Stimulated activated naive CD4-positive, alpha-beta T cell treated with Interleukin-2 at 50 U/mL for 16 hours (primary cell): ENCODE data around the gene MAEA.

Source experiments
- DNase-seq: peaks from one replicate; lab custom pipeline; 2025; lab: John Stamatoyannopoulos, UW

The MAEA gene

DNA sequence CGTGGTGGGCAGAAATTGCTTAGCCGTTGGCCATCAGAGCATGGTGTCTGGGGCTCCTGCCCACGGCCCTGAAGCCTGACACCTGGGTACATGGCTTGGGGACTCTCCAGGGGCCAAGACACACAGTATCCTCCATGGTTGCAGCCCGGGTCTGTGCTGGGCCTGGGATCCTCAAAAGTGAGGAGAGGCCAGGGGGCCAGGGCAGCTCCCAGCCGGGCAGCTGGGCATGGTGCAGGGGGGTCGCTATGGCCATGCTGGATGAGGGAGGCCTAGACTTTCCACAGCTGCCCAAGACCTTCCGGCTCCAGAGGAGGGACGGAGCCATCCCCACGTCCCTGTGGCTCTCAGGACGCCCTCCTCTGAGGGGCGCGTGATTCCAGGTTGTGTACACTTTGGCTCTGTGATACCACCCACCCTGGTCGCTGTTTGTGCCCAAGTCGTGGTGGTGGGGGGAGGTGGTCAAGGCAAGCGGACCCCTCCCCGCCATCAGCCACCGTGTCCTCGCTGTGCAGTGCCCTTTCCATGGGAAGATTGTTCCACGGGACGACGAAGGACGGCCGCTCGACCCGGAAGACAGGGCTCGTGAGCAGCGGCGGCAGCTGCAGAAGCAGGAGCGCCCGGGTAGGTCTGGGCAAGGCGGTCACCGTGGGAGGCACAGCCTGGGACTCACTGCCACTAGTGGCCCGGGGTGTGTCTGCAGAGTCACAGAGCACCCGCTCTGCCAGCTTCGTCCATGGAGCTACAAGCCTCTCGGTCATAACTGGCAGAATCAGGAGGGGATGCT lies 90.9 kb downstream of the MAEA start:
- DNase-seq = no peak

DNA sequence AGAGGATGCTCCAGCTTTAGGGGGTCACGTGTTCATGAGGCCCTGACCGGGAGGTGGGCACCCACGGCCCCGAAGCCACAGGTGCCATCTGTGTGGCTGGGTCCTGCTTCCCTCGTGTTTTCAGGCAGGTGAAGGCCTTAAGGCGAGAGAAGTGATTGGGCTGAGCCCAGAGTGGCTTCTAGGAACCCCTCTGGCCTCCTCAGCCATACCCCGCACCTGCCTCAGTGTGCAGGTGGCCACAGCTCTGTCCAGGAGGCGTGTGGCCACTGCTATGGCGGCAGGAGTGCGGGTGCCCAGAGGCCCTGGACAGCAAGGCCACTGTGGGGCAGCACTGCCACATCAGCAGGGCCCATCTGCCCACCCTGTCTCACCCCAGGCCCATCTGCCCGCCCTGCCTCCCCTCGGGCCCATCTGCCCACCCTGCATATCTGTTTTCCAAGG lies 91.5 kb downstream of the MAEA start:
- no peak for DNase-seq

DNA sequence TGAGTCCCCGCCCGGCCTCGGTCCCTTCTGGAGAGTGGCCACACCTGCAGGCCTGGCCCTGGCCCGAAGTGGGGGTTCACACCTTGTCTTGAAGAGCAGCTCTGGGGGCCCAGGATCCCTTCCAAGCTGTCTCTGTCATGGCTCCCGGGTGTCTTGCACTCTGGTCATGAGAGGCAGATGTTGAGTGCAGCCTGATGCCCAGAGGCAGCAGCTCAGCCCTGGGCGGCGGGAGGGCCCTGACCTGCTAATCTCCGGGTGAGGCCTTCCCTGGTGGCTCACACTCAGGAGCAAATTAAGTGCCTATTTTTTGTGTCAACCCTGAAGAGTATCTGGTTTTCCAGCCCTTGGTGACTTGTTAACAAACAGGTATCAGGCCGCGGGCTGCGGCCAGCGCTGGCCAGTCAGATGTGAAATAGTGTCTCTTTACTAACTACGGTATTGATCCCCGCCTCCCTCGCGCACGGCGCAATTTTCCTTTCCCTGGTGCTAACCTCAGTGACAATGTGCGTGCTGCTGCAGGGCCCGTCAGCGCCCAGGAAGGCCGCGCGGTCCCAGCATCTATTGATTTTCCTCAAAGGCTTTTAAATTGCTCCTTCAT lies 92.4 kb downstream of the MAEA start:
- DNase-seq = no peak

DNA sequence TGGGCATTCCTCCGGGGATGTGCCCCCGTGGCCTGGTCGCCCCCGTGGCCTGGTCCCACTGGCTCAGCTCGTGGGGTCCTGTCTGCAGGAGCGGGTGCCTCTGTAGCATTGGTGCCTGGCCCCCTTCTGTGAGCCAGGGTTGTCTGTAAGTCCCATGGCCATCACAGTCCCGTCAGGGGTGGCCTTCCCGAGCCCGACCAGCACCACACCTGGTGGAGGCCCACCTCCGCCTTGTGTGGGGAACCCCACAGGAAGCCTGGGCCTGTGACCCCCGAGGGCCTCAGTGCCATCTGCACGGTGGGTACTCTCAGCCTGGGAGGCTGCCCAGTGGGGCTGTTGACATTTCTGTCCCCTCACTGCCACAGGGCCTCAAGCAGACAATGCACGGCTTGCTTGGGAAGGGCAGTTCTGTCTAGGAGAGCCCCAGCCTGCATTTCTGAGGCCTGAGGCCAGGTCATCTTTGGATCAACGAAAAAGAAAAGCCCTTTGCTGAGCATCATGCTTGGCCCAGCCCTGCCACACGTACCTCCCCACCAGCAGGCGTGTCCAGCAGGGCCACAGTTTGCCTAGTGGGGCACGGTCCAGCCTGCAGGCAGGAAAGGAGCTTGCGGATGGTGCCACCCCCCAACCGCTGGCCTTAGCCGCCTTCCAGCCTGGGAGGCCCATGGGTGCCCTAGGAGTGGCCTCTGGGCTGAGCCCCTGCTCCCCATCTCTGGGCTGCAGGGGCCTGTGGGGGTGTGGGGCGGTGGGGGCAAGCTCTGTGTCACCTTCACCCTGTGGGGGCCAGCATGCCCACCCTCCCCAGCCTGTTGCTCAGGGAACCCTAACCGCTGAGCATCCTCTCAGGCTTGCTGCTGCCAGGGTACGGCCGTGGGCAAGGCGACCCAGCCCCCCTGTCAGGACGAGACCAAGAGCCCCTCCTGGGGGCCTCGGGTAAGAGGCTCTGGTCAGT lies 93.4 kb downstream of the MAEA start:
- DNase-seq = no peak

DNA sequence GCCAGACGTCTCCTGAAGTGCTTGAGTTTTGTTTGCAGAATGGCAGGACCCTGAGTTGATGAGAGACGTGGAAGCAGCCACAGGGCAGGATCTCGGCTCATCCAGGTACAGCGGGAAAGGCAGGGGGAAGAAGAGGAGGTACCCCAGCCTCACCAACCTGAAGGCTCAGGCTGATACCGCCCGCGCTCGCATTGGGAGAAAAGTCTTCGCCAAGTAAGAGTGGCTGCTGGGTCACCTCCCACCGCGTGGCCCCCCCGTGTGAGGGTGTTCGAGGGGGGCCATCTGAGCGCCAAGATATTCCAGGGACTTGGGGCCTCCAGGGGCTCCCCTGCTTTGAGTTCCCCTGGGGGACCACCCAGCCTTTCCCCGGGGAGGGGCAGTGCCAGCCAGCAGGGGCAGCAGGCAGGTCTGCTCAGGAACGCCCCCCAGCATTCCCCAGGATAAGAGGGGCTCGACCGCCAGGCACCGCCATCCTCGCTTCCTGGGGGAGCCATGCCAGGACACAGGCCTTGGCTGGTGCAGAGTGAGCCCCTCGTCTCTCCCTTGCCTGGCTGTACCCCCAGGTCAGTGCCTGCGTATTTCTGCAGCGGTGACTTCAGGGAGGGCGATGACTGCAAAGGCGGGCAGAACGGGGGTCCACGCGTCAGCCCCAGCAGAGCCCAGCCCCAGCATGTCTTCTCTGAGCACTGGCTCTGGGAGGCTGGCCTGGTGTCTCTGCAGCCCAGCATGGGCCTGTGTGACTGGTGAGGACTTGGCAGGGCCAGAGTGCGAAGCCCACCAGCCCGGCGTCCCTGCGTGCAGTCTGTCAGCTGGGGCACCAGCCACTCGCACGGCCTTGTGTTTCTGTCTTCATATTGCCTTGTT lies 94.3 kb downstream of the MAEA start:
- DNase-seq = no peak

DNA sequence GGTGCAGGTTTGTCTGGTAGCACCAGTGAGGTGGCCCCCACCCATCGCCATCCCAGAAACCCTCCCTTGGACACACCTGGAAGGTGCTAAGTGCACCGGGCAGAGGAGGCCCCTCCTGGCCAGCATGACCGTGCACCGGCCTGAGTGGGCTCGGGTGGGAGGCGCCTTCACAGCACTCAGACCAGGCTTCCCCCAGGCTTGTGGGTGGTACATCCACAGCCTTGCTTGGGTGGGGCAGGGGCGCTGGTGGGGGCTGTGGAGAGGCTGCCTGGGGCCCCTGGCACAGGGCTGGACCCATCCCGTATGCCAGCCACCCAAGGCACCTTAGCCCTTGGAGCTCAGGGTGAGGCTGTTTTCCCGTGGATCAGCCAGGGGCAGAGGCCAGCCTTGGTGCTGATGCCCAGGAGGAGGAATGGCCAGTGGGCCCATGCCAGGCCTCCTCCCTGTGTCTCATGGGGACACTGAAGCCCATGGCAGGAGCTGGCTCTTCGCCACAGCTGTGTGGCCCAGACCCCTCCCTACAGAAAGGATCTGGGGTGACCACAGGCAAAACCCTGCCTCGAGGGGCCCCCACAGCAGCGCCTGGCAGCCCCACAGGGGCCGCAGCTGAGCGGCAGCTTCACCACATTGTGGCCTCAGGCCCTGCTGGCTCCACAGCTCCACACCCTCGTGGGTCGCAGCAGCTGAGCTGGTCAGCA lies 95.1 kb downstream of the MAEA start:
- DNase-seq = no peak

DNA sequence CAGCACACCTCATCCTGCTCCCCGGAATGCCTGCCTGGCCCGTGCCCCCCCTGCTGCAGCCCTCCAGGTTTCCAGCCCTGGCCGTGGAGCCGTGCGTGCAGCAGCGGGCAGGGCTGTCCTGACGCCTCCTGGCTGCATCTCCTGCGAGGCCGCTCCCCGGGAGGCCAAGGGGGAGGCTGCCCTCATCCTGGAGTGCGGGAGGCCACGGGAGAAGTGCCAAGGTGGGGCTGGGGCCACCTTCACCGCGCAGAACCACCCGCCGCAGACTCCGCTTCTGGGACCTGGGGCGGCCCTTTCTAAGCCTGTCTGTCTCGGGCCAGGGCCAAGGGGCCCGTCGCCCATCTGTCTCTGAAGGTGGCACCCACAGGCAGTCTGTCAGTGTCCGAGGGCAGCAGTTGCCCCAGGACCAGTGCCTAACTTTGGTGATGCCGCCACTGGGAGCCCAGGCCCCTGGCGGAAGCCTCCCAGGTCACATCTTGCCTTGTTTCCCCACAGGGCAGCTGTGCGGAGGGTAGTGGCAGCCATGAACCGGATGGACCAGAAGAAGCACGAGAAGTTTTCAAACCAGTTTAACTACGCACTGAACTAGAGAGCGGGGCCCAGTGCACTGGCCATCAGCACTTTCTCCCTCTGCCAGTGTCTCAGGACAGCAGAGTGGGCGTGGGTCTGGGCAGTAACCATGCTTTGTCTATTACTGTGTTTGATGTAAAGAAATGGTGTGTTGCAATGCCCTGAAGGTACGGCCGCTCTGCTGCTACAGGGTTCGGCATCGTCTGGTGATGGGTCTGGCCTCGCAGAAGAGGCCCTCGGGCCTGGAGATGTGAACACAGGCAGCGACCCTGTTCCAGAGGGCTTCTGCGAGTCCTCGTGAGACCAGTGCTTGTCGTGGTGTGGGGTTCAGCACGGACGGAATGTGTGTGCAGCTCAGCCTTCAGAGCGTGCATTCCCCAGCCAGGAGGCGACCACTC lies 96.0 kb downstream of the MAEA start:
- DNase-seq = no peak
